Suprapubic skin (tissue), 4 donors: ENCODE data around the gene MAPK12. TPM values are rescaled to one million over a fixed set of nuclear protein-coding genes. Genes with fewer than 3 reads are reported as not detected.

Source experiments
- DNase-seq, 2 donors: peaks; one replicate each; pipeline ENCODE4 v3.0.0-alpha.2; 2019; ENCODE audit warnings: low spot score in 2 of 2
- H3K27ac ChIP-seq: fragments of 200-600 bp; sonication (generic); one replicate; pipeline ENCODE4 v1.5.1; 2019
- H3K27me3 ChIP-seq: fragments of 200-600 bp; sonication (generic); one replicate; pipeline ENCODE4 v1.5.1; 2019
- H3K36me3 ChIP-seq: fragments of 200-600 bp; sonication (generic); one replicate; pipeline ENCODE4 v1.5.1; 2019
- H3K4me1 ChIP-seq: fragments of 200-600 bp; sonication (generic); one replicate; pipeline ENCODE4 v1.5.1; 2019
- H3K4me3 ChIP-seq: fragments of 200-600 bp; sonication (generic); one replicate; pipeline ENCODE4 v1.5.1; 2019; ENCODE audit warnings: mild to moderate bottlenecking
- H3K9me3 ChIP-seq: fragments of 200-600 bp; sonication (generic); one replicate; pipeline ENCODE4 v1.5.1; 2019
- EP300 ChIP-seq: sonication (generic); formaldehyde crosslinking; IDR thresholded peaks from one replicate; pipeline ENCODE4 v1.6.1; 2017; ENCODE audit warnings: antibody characterized with exemption
- POLR2A ChIP-seq, 2 donors: fragments of 450-650 bp; IDR thresholded peaks; one replicate each; pipeline ENCODE4 v1.6.1; 2017; ENCODE audit warnings: antibody characterized with exemption in 2 of 2, mild to moderate bottlenecking in 2 of 2, moderate library complexity in 2 of 2
- POLR2AphosphoS5 ChIP-seq, 3 donors: sonication (generic); formaldehyde crosslinking; IDR thresholded peaks; one replicate each; pipeline ENCODE4 v1.6.1; 2017; ENCODE audit warnings: antibody characterized with exemption in 3 of 3
- WGBS: methylation state at CpG from one replicate; pipeline ENCODE4 v1.1.5; 2018; 5-methylcytosine and 5-hydroxymethylcytosine counted together
- total RNA-seq, 4 donors: library from RNA; depleted of rRNA; stranded (reverse); fragments of >200 nt; gene quantifications; one replicate each; pipeline ENCODE4 v1.1.0, GENCODE V29; 2016
- TF ChIP-seq, protein P1 (sequence below), 2 donors: fragments of 200-600 bp in 1 of 2; fragments of 450-650 bp in 1 of 2; sonication (generic) in 1 of 2; IDR thresholded peaks; one replicate each; pipeline ENCODE4 v1.5.1; 2016 to 2019; ENCODE audit warnings: antibody characterized with exemption in 2 of 2, mild to moderate bottlenecking in 1 of 2, moderate library complexity in 1 of 2

MAPK12 gene
- total RNA-seq, 4 donors from 2014 or later: 1.3 to 5.7 (median 3.3) TPM

- DNase-seq: peak in 1 of 2 donors; percentile 91
- peak in 1 of 3 donors; percentile 50 for TF ChIP-seq POLR2AphosphoS5 (IDR thresholded peaks at IDR 0.05)
- TF ChIP-seq, protein P1, sequence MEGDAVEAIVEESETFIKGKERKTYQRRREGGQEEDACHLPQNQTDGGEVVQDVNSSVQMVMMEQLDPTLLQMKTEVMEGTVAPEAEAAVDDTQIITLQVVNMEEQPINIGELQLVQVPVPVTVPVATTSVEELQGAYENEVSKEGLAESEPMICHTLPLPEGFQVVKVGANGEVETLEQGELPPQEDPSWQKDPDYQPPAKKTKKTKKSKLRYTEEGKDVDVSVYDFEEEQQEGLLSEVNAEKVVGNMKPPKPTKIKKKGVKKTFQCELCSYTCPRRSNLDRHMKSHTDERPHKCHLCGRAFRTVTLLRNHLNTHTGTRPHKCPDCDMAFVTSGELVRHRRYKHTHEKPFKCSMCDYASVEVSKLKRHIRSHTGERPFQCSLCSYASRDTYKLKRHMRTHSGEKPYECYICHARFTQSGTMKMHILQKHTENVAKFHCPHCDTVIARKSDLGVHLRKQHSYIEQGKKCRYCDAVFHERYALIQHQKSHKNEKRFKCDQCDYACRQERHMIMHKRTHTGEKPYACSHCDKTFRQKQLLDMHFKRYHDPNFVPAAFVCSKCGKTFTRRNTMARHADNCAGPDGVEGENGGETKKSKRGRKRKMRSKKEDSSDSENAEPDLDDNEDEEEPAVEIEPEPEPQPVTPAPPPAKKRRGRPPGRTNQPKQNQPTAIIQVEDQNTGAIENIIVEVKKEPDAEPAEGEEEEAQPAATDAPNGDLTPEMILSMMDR (IDR thresholded peaks at IDR 0.05): no peak
- Histone ChIP-seq H3K4me3 (no peak overlapping the region), H3K27me3 (no peaks in the 10 kb centered on the region), H3K4me1 (peaks cover 11% of the 10 kb centered on the region), H3K36me3 (peaks cover 83% of the 10 kb centered on the region), H3K9me3 (no peaks in the 10 kb centered on the region), H3K27ac (no peak overlapping the region)
- 77% methylated on average over 36 of the region's 42 CpGs for WGBS
These were observed 42.3 kb downstream of the MAPK12 start for GRCh38 chr22:50218996-50219727.

GRCh38 chr22:50218153-50218995 is 43.1 kb downstream of the MAPK12 start:
- Histone ChIP-seq H3K4me1 (peaks cover 11% of the 10 kb centered on the region), H3K9me3 (no peaks in the 10 kb centered on the region), H3K4me3 (no peak overlapping the region), H3K27ac (no peak overlapping the region), H3K27me3 (no peaks in the 10 kb centered on the region), H3K36me3 (peaks cover 80% of the 10 kb centered on the region)
- DNase-seq: no peak
- 94% methylated on average over 28 of the region's 43 CpGs for WGBS
- TF ChIP-seq POLR2AphosphoS5 (IDR thresholded peaks at IDR 0.05) (no peak), POLR2A (IDR thresholded peaks at IDR 0.05) (no peak), EP300 (no peak)
- TF ChIP-seq, protein P1 (IDR thresholded peaks at IDR 0.05): no peak

GRCh38 chr22:50217543-50218152 is 43.8 kb downstream of the MAPK12 start:
- Histone ChIP-seq H3K9me3 (no peaks in the 10 kb centered on the region), H3K4me3 (no peak overlapping the region), H3K27me3 (no peaks in the 10 kb centered on the region), H3K36me3 (peaks cover 80% of the 10 kb centered on the region), H3K27ac (no peak overlapping the region), H3K4me1 (peaks cover 11% of the 10 kb centered on the region)
- WGBS: 93% methylated on average over 7 of the region's 21 CpGs
- no peak for DNase-seq
- TF ChIP-seq EP300: no peak
- no peak for TF ChIP-seq POLR2A (IDR thresholded peaks at IDR 0.05)
- TF ChIP-seq POLR2AphosphoS5 (IDR thresholded peaks at IDR 0.05): no peak
- TF ChIP-seq, protein P1 (IDR thresholded peaks at IDR 0.05): no peak

DNA sequence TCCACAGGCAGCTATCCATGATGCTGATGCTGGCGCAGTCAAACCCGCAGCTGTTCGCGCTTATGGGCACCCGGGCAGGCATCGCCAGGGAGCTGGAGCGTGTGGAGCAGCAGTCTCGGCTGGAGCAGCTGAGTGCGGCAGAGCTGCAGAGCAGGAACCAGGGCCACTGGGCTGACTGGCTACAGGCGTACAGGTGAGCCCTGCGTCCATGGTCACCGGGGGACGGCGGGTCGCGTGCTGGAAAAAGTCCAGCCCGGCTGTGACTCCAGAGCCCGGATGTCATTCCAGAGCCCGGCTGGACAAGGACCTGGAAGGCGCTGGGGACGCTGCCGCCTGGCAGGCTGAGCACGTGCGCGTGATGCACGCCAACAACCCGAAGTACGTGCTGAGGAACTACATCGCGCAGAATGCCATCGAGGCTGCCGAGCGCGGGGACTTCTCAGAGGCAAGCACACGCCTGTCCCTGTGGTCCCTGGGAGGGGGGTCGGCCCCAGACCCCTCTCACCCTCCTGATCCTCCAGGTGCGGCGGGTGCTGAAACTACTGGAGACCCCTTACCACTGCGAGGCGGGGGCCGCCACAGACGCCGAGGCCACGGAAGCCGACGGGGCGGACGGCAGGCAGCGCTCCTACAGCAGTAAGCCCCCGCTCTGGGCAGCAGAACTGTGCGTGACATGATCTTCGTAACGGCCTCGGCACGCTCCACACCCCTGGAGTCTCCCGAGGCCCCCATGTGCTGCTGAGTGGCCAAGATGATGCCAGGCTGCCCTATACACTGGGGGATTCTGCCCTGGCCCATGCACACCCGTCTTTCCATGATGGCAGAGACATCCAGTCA is 44.6 kb downstream of the MAPK12 start:
- no peaks in the 10 kb centered on the region for H3K27me3 ChIP-seq
- no peak overlapping the region for H3K27ac ChIP-seq
- no peaks in the 10 kb centered on the region for H3K9me3 ChIP-seq
- TF ChIP-seq POLR2AphosphoS5 (IDR thresholded peaks at IDR 0.05): no peak
- no peak overlapping the region for H3K4me3 ChIP-seq
- WGBS: 96% methylated on average over 32 of the region's 57 CpGs
- peak in 1 of 2 donors; percentile 63 for DNase-seq
- peaks cover 11% of the 10 kb centered on the region for H3K4me1 ChIP-seq
- peaks cover 80% of the 10 kb centered on the region for H3K36me3 ChIP-seq

GRCh38 chr22:50216055-50216683 is 45.3 kb downstream of the MAPK12 start:
- 78% methylated on average over 6 of the region's 15 CpGs for WGBS
- H3K4me3 ChIP-seq: no peak overlapping the region

More at GRCh38 chr22:50216055-50216683, 45.3 kb downstream of the MAPK12 start:
- no peak overlapping the region for H3K27ac ChIP-seq
- peaks cover 74% of the 10 kb centered on the region for H3K36me3 ChIP-seq
- no peaks in the 10 kb centered on the region for H3K9me3 ChIP-seq
- peaks cover 11% of the 10 kb centered on the region for H3K4me1 ChIP-seq
- H3K27me3 ChIP-seq: no peaks in the 10 kb centered on the region
- TF ChIP-seq, protein P1 (IDR thresholded peaks at IDR 0.05): no peak
- TF ChIP-seq POLR2AphosphoS5 (IDR thresholded peaks at IDR 0.05) (no peak), EP300 (no peak), POLR2A (IDR thresholded peaks at IDR 0.05) (no peak)
- DNase-seq: no peak
